HUES64 (cell line): ENCODE data around the gene TAS2R50.

ENCODE experiments used
- H3K27ac ChIP-seq: 2 replicates; pipeline ENCODE4 v1.7.0; 2013; ENCODE audit warnings: low read depth, low read length, inconsistent platforms
- H3K27me3 ChIP-seq: 2 replicates; pipeline ENCODE4 v1.6.1; 2013; ENCODE audit warnings: mild to moderate bottlenecking, low read length; ENCODE audit not compliant: insufficient read depth
- H3K36me3 ChIP-seq: 2 replicates; pipeline ENCODE4 v1.6.1; 2013; ENCODE audit warnings: mild to moderate bottlenecking, low read length; ENCODE audit not compliant: insufficient read depth
- H3K4me1 ChIP-seq: 2 replicates; pipeline ENCODE4 v1.6.1; 2013; ENCODE audit warnings: mild to moderate bottlenecking, low read length, moderate library complexity; ENCODE audit not compliant: insufficient read depth
- H3K4me3 ChIP-seq: 2 replicates; pipeline ENCODE4 v1.5.1; 2013; ENCODE audit warnings: mild to moderate bottlenecking, low read length, moderate library complexity
- H3K9ac ChIP-seq: 2 replicates; pipeline ENCODE4 v1.6.1; 2013; ENCODE audit warnings: mild to moderate bottlenecking, low read depth, low read length
- H3K9me3 ChIP-seq: 2 replicates; pipeline ENCODE4 v1.6.1; 2013; ENCODE audit warnings: low read depth, low read length; ENCODE audit not compliant: insufficient read depth
- WGBS: fragments of 150-250, 120-280 bp; methylation state at CpG from one replicate; pipeline ENCODE4 v1.1.7; 2013; ENCODE audit warnings: missing lambda C conversion rate; 5-methylcytosine and 5-hydroxymethylcytosine counted together

The TAS2R50 gene

GRCh38 chr12:10994307-10994706, 7.6 kb upstream of the TAS2R50 start:
- Histone ChIP-seq H3K4me1 (no peaks in the 10 kb centered on the region), H3K9me3 (no peaks in the 10 kb centered on the region), H3K9ac (no peak overlapping the region), H3K27me3 (no peaks in the 10 kb centered on the region), H3K27ac (no peak overlapping the region), H3K36me3 (peaks cover 9% of the 10 kb centered on the region; the same call in 1 of the 2 replicates), H3K4me3 (no peak overlapping the region)
- 91% methylated on average over 3 of the region's 3 CpGs for WGBS

GRCh38 chr12:10989107-10989506, 2.4 kb upstream of the TAS2R50 start:
- Histone ChIP-seq H3K4me1 (peaks cover 4% of the 10 kb centered on the region; the same call in 1 of the 2 replicates), H3K9ac (no peak overlapping the region), H3K27me3 (no peaks in the 10 kb centered on the region), H3K27ac (no peak overlapping the region), H3K4me3 (no peak overlapping the region), H3K9me3 (no peaks in the 10 kb centered on the region), H3K36me3 (peaks cover 7% of the 10 kb centered on the region; the same call in 1 of the 2 replicates)
- WGBS = 100% methylated on average over 2 of the region's 2 CpGs

DNA sequence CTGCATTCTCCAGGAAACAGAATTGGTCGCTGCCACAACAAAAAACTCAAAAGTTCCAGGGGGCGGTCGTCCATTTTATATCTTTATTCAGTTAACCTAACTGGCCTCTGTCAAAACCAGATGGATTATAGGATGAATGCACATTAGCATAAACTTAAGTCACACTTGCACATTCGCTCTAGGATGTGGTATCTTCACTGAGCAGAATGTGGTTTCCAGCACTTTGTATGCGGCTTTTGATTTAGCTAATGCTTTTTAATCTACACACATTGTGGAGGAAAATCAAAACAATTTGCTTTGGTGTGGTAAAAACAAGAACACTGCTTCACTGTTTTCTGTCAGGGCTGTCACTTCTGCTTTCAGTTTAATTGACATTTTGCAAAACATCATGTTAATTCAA, 4.5 kb downstream of the TAS2R50 start:
- no peaks in the 10 kb centered on the region for H3K27me3 ChIP-seq
- H3K9me3 ChIP-seq = no peaks in the 10 kb centered on the region
- 94% methylated on average over 5 of the region's 5 CpGs for WGBS
- H3K36me3 ChIP-seq = no peaks in the 10 kb centered on the region
- no peak overlapping the region for H3K27ac ChIP-seq
- H3K4me1 ChIP-seq = peaks cover 8% of the 10 kb centered on the region; the same call in 1 of the 2 replicates
- no peak overlapping the region for H3K4me3 ChIP-seq
- H3K9ac ChIP-seq = no peak overlapping the region

- no peaks in the 10 kb centered on the region for H3K36me3 ChIP-seq
- H3K4me1 ChIP-seq = peaks cover 35% of the 10 kb centered on the region
- WGBS = 89% methylated on average over 2 of the region's 3 CpGs
- H3K27ac ChIP-seq = no peak overlapping the region
- H3K9ac ChIP-seq = no peak overlapping the region
- no peak overlapping the region for H3K4me3 ChIP-seq
- no peaks in the 10 kb centered on the region for H3K27me3 ChIP-seq
- H3K9me3 ChIP-seq = no peaks in the 10 kb centered on the region
Measured at GRCh38 chr12:10974965-10975364, 11.7 kb downstream of the TAS2R50 start.

- WGBS = 94% methylated on average over 15 of the region's 15 CpGs
- Histone ChIP-seq H3K4me3 (no peak overlapping the region), H3K4me1 (0 out of 2 replicates have a peak, but pooled peaks cover 3% of the 10 kb centered on the region), H3K36me3 (no peaks in the 10 kb centered on the region), H3K27me3 (no peaks in the 10 kb centered on the region), H3K9ac (no peak overlapping the region), H3K9me3 (no peaks in the 10 kb centered on the region), H3K27ac (no peak overlapping the region)
Measured at GRCh38 chr12:10968765-10969456, 17.8 kb downstream of the TAS2R50 start.

- no peaks in the 10 kb centered on the region for H3K27me3 ChIP-seq
- no peak overlapping the region for H3K9ac ChIP-seq
- H3K4me1 ChIP-seq = no peaks in the 10 kb centered on the region
- H3K4me3 ChIP-seq = no peak overlapping the region
- 87% methylated on average over 2 of the region's 2 CpGs for WGBS
- H3K27ac ChIP-seq = no peak overlapping the region
- H3K9me3 ChIP-seq = no peaks in the 10 kb centered on the region
- no peaks in the 10 kb centered on the region for H3K36me3 ChIP-seq
Measured at GRCh38 chr12:10967409-10967808, 19.3 kb downstream of the TAS2R50 start.

DNA sequence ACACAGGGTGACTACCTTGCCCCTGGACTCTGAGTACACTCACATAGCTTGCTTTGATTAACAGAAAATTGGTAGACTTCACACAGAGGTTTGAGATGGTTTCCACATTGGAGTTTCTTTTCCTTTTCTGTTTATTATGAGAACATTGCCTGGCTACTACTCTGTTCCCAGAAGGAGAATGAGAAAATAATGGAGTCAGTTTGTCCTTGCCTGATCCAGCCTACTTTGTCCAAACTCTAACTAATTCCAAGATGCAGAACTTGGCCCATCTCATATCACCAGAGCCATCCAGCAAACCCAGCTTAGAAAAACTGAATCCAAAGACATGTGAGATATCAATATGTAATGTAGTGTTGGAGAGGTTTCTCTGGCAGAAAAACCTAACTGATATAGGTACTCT, 20.4 kb downstream of the TAS2R50 start:
- H3K9ac ChIP-seq = no peak overlapping the region
- no peak overlapping the region for H3K4me3 ChIP-seq
- H3K36me3 ChIP-seq = no peaks in the 10 kb centered on the region
- no peaks in the 10 kb centered on the region for H3K27me3 ChIP-seq
- H3K4me1 ChIP-seq = no peaks in the 10 kb centered on the region
- H3K9me3 ChIP-seq = no peaks in the 10 kb centered on the region
- no peak overlapping the region for H3K27ac ChIP-seq

DNA sequence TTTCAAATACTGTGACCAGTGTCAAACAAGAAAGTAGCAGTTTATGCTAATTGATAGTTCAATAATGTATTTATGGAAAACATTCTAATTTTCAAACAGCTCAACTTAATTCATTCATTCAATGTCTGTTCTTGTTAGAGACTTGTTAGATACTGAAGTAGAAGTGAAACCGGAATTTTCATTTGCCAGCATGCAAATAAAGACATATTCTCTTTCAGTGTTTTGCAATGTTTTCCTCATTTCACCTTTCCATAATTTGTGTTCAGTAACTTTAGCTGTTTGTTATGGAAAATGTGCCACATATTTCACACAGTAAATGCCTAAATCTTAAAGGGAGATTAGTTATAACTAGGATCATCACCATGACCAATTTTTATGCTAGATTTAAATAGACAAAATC, 21.2 kb downstream of the TAS2R50 start:
- no peak overlapping the region for H3K4me3 ChIP-seq
- no peaks in the 10 kb centered on the region for H3K36me3 ChIP-seq
- H3K27ac ChIP-seq = no peak overlapping the region
- no peaks in the 10 kb centered on the region for H3K4me1 ChIP-seq
- H3K9ac ChIP-seq = no peak overlapping the region
- no peaks in the 10 kb centered on the region for H3K9me3 ChIP-seq
- no CpG with 5 or more reads among the region's 1 CpG for WGBS
- no peaks in the 10 kb centered on the region for H3K27me3 ChIP-seq

- Histone ChIP-seq H3K9me3 (peaks cover 8% of the 10 kb centered on the region; the same call in 1 of the 2 replicates), H3K27ac (no peak overlapping the region), H3K4me3 (no peak overlapping the region), H3K9ac (no peak overlapping the region), H3K4me1 (no peaks in the 10 kb centered on the region), H3K27me3 (no peaks in the 10 kb centered on the region), H3K36me3 (no peaks in the 10 kb centered on the region)
- WGBS = 98% methylated on average over 4 of the region's 4 CpGs
Measured at GRCh38 chr12:10960211-10960610, 26.5 kb downstream of the TAS2R50 start.

- H3K9ac ChIP-seq = no peak overlapping the region
- no peaks in the 10 kb centered on the region for H3K27me3 ChIP-seq
- 97% methylated on average over 2 of the region's 2 CpGs for WGBS
- no peak overlapping the region for H3K27ac ChIP-seq
- no peak overlapping the region for H3K4me3 ChIP-seq
- H3K36me3 ChIP-seq = no peaks in the 10 kb centered on the region
- no peaks in the 10 kb centered on the region for H3K4me1 ChIP-seq
- peaks cover 9% of the 10 kb centered on the region; the same call in 1 of the 2 replicates for H3K9me3 ChIP-seq
Measured at GRCh38 chr12:10959804-10960203, 26.9 kb downstream of the TAS2R50 start.

DNA sequence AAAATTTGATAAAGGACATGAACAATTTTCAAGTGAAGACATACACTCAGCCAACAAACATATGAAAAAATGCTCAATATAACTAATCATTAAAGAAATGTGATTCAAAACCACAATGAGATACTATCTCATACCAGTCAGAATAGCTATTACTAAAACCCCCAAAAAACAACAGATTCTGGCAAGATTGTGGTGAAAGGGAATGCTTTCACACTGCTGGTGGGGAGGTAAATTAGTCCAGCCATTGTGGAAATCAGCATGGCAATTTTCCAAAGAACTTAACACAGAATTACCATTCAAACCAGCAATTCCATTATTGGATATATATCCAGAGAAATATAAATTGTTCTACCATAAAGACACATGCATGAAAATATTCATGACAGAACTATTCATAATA, 29.0 kb downstream of the TAS2R50 start:
- no peaks in the 10 kb centered on the region for H3K36me3 ChIP-seq
- no peak overlapping the region for H3K9ac ChIP-seq

DNA sequence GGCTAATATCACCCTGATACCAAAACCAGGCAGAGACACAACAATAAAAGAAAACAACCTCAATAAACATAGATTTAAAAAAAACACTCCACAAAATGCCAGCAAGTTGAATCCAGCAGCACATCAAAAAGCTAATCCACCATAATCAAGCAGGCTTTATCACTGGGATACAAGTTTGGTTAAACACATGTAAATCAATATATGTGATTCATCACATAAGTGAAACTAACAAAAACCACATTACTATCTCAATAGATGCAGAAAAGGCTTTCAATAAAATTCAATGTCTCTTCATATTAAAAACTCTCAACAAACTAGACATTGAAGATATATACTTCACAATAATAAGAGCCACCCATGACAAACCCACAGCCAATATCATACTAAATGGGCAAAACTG, 30.6 kb downstream of the TAS2R50 start:
- H3K27me3 ChIP-seq = no peaks in the 10 kb centered on the region
- H3K9me3 ChIP-seq = peaks cover 9% of the 10 kb centered on the region; the same call in 1 of the 2 replicates
- H3K27ac ChIP-seq = no peak overlapping the region
- H3K36me3 ChIP-seq = no peaks in the 10 kb centered on the region
- H3K9ac ChIP-seq = no peak overlapping the region
- no peak overlapping the region for H3K4me3 ChIP-seq
- H3K4me1 ChIP-seq = no peaks in the 10 kb centered on the region

More for the DNA sequence above, 29.0 kb downstream of the TAS2R50 start:
- Histone ChIP-seq H3K4me1 (no peaks in the 10 kb centered on the region), H3K9me3 (peaks cover 9% of the 10 kb centered on the region; the same call in 1 of the 2 replicates), H3K27ac (no peak overlapping the region), H3K27me3 (no peaks in the 10 kb centered on the region), H3K4me3 (no peak overlapping the region)
